Mammary epithelial cell (primary cell): Measurements from ENCODE around the gene DCBLD1.

ENCODE experiments used
- EZH2 ChIP-seq: IDR thresholded peaks from 2 replicates; pipeline ENCODE4 v1.6.1; 2012; ENCODE audit warnings: low read length, inconsistent platforms, borderline replicate concordance
- TF ChIP-seq, protein P1 (sequence below), 2 donors: IDR thresholded peaks in 1 of 2; conservative IDR thresholded peaks in 1 of 2; 2 replicates each; pipeline ENCODE4 v1.5.1; 2011 to 2012; ENCODE audit warnings: inconsistent platforms in 2 of 2, low read length in 2 of 2, mild to moderate bottlenecking in 2 of 2, control low read depth in 1 of 2, low read depth in 1 of 2; ENCODE audit not compliant: insufficient read depth in 1 of 2; ENCODE audit errors: extremely low read depth in 1 of 2

DNA sequence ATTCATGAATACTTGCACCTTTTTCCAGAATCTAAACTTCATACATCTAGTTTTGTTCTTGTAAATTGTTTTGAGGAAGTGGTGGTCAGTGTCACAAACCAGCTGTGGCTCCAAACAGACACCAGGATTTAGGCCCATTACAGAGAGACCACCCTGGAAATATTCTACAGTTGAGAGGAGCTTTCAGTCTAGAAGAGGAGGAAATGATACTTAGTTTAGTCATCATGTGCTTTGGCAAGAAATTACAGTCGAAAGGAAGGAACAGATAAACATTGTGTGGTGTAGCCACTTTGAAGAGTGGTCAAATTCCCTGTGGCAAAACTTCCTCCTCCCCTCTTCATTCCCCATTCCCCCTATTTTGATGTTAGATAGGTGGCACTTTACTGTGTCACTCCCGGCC is 15.7 kb downstream of the DCBLD1 start:
- TF ChIP-seq, protein P1, sequence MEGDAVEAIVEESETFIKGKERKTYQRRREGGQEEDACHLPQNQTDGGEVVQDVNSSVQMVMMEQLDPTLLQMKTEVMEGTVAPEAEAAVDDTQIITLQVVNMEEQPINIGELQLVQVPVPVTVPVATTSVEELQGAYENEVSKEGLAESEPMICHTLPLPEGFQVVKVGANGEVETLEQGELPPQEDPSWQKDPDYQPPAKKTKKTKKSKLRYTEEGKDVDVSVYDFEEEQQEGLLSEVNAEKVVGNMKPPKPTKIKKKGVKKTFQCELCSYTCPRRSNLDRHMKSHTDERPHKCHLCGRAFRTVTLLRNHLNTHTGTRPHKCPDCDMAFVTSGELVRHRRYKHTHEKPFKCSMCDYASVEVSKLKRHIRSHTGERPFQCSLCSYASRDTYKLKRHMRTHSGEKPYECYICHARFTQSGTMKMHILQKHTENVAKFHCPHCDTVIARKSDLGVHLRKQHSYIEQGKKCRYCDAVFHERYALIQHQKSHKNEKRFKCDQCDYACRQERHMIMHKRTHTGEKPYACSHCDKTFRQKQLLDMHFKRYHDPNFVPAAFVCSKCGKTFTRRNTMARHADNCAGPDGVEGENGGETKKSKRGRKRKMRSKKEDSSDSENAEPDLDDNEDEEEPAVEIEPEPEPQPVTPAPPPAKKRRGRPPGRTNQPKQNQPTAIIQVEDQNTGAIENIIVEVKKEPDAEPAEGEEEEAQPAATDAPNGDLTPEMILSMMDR (conservative IDR thresholded peaks at IDR 0.05 in 1 of 2, IDR thresholded peaks at IDR 0.05 in 1 of 2; ENCODE audit: extremely low read depth in 1 of 2, insufficient read depth in 1 of 2, low read depth in 1 of 2, low read length in 2 of 2) = no peak
- no peak for TF ChIP-seq EZH2
